Measurements from ENCODE around the gene SULT1E1. TPM values are rescaled to one million over a fixed set of nuclear protein-coding genes. Genes with fewer than 3 reads are reported as not detected.

The SULT1E1 gene
- total and polyA plus RNA-seq, 7 donors, result 0.05 TPM; not detected in 6

DNA sequence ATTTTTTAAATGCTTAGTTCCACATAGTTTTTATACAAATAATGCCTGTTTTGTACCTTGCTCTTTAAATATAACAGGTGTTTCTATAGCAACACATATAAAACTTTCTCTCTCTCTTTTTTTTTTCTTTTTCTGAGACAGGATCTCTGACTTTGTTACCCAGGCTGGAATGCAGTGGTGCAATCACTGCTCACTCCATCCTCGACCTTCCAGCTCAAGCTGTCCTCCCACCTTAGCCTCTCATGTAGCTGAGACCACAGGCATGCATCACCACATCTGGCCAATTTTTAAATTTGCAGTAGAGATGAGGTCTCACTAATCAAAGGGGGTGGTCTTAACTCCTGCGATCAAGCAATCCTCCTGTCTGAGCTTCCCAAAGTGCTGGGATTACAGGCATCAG, 18.3 kb upstream of the SULT1E1 start:
- no peaks in the 10 kb centered on the region for H3K4me1 ChIP-seq
- 41 to 68% (median 47%) methylated on average over 2 of the region's 2 CpGs for WGBS, 3 donors
- no peaks in the 10 kb centered on the region for H3K9me3 ChIP-seq
- DNase-seq (no peak), ATAC-seq (no peak)
- no peak overlapping the region for H3K27ac ChIP-seq
- no peaks in the 10 kb centered on the region for H3K27me3 ChIP-seq (ENCODE audit: insufficient read depth in 3 of 3, low read length in 2 of 3)
- intact Hi-C loops (cut with DNase I), result no loop called here
- TF ChIP-seq, protein P1, sequence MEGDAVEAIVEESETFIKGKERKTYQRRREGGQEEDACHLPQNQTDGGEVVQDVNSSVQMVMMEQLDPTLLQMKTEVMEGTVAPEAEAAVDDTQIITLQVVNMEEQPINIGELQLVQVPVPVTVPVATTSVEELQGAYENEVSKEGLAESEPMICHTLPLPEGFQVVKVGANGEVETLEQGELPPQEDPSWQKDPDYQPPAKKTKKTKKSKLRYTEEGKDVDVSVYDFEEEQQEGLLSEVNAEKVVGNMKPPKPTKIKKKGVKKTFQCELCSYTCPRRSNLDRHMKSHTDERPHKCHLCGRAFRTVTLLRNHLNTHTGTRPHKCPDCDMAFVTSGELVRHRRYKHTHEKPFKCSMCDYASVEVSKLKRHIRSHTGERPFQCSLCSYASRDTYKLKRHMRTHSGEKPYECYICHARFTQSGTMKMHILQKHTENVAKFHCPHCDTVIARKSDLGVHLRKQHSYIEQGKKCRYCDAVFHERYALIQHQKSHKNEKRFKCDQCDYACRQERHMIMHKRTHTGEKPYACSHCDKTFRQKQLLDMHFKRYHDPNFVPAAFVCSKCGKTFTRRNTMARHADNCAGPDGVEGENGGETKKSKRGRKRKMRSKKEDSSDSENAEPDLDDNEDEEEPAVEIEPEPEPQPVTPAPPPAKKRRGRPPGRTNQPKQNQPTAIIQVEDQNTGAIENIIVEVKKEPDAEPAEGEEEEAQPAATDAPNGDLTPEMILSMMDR (IDR thresholded peaks at IDR 0.05), result no peak
- no peaks in the 10 kb centered on the region for H3K36me3 ChIP-seq (ENCODE audit: insufficient read depth in 1 of 2, low read depth in 1 of 2)
- no peak overlapping the region for H3K4me3 ChIP-seq

DNA sequence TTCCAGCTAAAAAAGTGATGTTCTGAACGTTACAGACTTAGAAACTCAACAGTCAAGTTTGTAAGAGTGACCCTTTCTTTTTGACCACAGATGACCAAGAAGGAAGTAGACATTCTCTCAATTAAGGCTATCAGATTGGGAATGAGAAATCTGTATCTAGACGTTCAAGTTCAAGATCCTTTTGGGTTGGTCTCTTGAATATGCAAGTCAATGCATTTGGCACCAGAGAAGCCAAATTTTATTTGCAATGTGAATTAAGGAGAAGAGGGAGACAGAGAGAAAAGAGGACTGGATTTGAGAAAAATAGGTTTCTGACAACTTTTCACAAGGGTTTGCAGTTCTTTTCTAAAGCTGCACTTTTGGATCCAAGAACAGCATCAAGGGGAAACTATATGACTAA, 17.5 kb upstream of the SULT1E1 start:
- H3K27me3 ChIP-seq (ENCODE audit: insufficient read depth in 3 of 3, low read length in 2 of 3), result no peaks in the 10 kb centered on the region
- no peak for ATAC-seq
- intact Hi-C loops (cut with DNase I), result no loop called here

GRCh38 chr4:69876071-69876470, 16.1 kb upstream of the SULT1E1 start:
- WGBS, 3 donors, result 68 to 73% (median 71%) methylated on average over 3 of the region's 3 CpGs
- H3K27me3 ChIP-seq (ENCODE audit: insufficient read depth in 3 of 3, low read length in 2 of 3), result no peaks in the 10 kb centered on the region
- no peak for ATAC-seq
- no peak for DNase-seq
- intact Hi-C loops (cut with DNase I), result no loop called here
- no peak overlapping the region for H3K4me3 ChIP-seq
- no peaks in the 10 kb centered on the region for H3K36me3 ChIP-seq (ENCODE audit: insufficient read depth in 1 of 2, low read depth in 1 of 2)
- no peaks in the 10 kb centered on the region for H3K9me3 ChIP-seq
- H3K4me1 ChIP-seq, result no peaks in the 10 kb centered on the region
- TF ChIP-seq, protein P1 (IDR thresholded peaks at IDR 0.05), result no peak
- H3K27ac ChIP-seq, result no peak overlapping the region

More for the DNA sequence above, 17.5 kb upstream of the SULT1E1 start:
- TF ChIP-seq, protein P1 (IDR thresholded peaks at IDR 0.05), result no peak
- 54 to 65% (median 60%) methylated on average over 2 of the region's 2 CpGs for WGBS, 3 donors
- no peaks in the 10 kb centered on the region for H3K4me1 ChIP-seq
- no peak overlapping the region for H3K27ac ChIP-seq
- no peaks in the 10 kb centered on the region for H3K36me3 ChIP-seq (ENCODE audit: insufficient read depth in 1 of 2, low read depth in 1 of 2)
- H3K4me3 ChIP-seq, result no peak overlapping the region
- DNase-seq, result no peak
- H3K9me3 ChIP-seq, result no peaks in the 10 kb centered on the region

- Histone ChIP-seq H3K9me3 (no peaks in the 10 kb centered on the region), H3K27ac (no peak overlapping the region), H3K4me3 (no peak overlapping the region), H3K36me3 (ENCODE audit: insufficient read depth in 1 of 2, low read depth in 1 of 2) (no peaks in the 10 kb centered on the region), H3K27me3 (ENCODE audit: insufficient read depth in 3 of 3, low read length in 2 of 3) (no peaks in the 10 kb centered on the region), H3K4me1 (no peaks in the 10 kb centered on the region)
- TF ChIP-seq, protein P1 (IDR thresholded peaks at IDR 0.05), result no peak
- ATAC-seq (no peak), DNase-seq (no peak)
- 57 to 69% (median 59%) methylated on average over 2 of the region's 2 CpGs for WGBS, 3 donors
- intact Hi-C loops (cut with DNase I), result no loop called here
These were observed 15.6 kb upstream of the SULT1E1 start for GRCh38 chr4:69875576-69875975.

GRCh38 chr4:69874507-69874906, 14.6 kb upstream of the SULT1E1 start:
- TF ChIP-seq, protein P1 (IDR thresholded peaks at IDR 0.05), result no peak
- Histone ChIP-seq H3K4me3 (no peak overlapping the region), H3K36me3 (ENCODE audit: insufficient read depth in 1 of 2, low read depth in 1 of 2) (no peaks in the 10 kb centered on the region), H3K9me3 (no peaks in the 10 kb centered on the region), H3K4me1 (no peaks in the 10 kb centered on the region), H3K27ac (no peak overlapping the region), H3K27me3 (ENCODE audit: insufficient read depth in 3 of 3, low read length in 2 of 3) (no peaks in the 10 kb centered on the region)
- intact Hi-C loops (cut with DNase I), result no loop called here
- DNase-seq (no peak), ATAC-seq (no peak)
